ENCODE results near the gene YLPM1. TPM values are rescaled to one million over a fixed set of nuclear protein-coding genes. Genes with fewer than 3 reads are reported as not detected.
A peak's percentile ranks its signal among the peaks of the same experiment; 100 is the strongest.

The YLPM1 gene
- total RNA-seq, 2 experiments from 2014 or later, result 46.5 to 47.0 TPM

DNA sequence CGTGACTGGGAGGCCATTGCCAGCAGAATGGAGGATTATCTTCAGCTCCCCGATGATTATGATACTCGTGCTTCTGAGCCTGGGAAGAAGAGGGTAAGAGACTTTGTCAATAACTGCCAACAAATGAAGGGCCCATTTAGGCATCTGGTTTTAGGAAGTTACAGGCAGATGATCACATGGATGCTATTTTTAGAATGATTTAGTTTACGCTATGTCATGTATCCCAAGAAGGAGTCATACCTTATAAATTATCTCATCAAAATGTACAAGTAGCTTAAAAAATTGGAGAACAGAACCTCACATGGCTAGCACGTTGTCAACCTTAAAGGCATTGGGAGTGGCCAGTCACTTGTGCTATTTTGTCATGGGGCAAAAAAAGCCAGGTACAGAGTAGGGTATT, 66.1 kb downstream of the YLPM1 start:
- CTCF ChIA-PET, result no interaction called here
- Mint-ChIP-seq H3K36me3 (ENCODE audit: low read depth) (peaks cover 21% of the 10 kb centered on the region), H3K9me3 (no peaks in the 10 kb centered on the region), H3K27ac (no peak overlapping the region), H3K4me1 (ENCODE audit: low read depth) (peaks cover 3% of the 10 kb centered on the region), H3K27me3 (ENCODE audit: low read depth) (no peaks in the 10 kb centered on the region), H3K4me3 (no peak overlapping the region)
- DNase-seq, result no peak
- intact Hi-C loops (cut with micrococcal nuclease), result no loop called here

DNA sequence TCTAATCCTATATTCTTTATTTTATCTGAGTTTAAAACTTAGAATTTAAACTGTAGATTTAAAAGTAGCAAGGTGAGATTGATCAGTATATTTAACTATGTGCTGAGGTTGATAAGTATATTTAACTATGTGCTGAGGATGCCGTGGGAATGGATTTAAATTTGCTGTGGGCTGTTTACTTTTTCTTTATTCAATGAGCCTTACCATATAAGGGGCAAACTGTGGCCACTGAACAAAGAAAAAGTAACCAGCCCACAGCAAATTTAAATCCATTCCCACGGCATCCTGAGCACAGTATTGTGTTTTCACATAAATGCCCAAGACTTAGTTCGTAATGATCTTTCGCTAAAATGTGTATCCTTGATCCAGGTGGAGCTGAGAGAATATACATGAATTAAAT, 69.7 kb downstream of the YLPM1 start:
- no peak for DNase-seq

DNA sequence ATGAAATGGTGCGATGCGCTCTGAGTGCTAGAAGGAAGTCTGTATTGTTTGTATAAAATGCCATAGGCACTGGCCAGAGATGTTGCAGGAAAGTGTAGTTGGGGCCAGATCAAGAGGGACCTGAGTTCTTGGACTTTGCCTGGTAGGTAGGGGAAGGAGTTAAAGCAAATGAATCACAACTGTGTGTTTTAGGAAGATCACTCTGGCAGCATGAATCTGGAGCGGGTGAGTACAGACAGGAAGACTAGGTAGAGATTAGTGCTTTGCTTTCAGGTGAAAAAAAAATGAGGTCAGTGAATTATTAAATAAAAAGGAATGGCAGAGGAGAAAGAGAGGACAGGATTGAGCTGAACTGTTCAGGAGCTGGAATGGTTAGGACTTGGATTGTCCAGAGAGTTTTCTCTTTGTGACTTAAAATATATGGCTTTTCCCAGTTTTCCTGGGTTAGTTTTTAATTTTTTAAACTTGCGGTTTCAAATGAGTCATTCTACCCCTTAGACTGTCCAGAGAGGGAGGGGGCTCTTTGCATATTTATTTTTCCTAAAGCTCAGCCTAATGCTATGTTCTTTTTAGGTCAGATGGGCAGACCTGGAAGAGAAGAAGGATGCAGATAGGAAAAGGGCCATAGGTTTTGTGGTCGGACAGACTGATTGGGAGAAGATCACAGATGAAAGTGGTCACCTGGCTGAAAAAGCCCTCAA, 71.7 kb downstream of the YLPM1 start:
- Mint-ChIP-seq H3K4me3 (no peak overlapping the region), H3K27ac (peak overlapping the region; percentile 21), H3K36me3 (ENCODE audit: low read depth) (peaks cover 12% of the 10 kb centered on the region), H3K27me3 (ENCODE audit: low read depth) (no peaks in the 10 kb centered on the region), H3K9me3 (no peaks in the 10 kb centered on the region), H3K4me1 (ENCODE audit: low read depth) (peaks cover 48% of the 10 kb centered on the region)
- CTCF ChIA-PET, result interaction anchor here (0.6 to 1.1 kb wide), 2 partner anchors 12 to 43 kb away, joined by 3 read pairs; no protein-coding TSS in a partner anchor
- no peak for DNase-seq
- intact Hi-C loops (cut with micrococcal nuclease), result loop anchor here (5.0 kb wide), 3 partner anchors 123 to 343 kb away; partner anchors contain the start of genes ACYP1, AREL1, FCF1 and ISCA2

More for the DNA sequence above, 69.7 kb downstream of the YLPM1 start:
- intact Hi-C loops (cut with micrococcal nuclease), result no loop called here
- H3K36me3 Mint-ChIP-seq (ENCODE audit: low read depth), result peaks cover 19% of the 10 kb centered on the region
- CTCF ChIA-PET, result no interaction called here
- H3K4me3 Mint-ChIP-seq, result no peak overlapping the region
- no peaks in the 10 kb centered on the region for H3K9me3 Mint-ChIP-seq
- H3K27ac Mint-ChIP-seq, result no peak overlapping the region
- peaks cover 35% of the 10 kb centered on the region for H3K4me1 Mint-ChIP-seq (ENCODE audit: low read depth)
- no peaks in the 10 kb centered on the region for H3K27me3 Mint-ChIP-seq (ENCODE audit: low read depth)

DNA sequence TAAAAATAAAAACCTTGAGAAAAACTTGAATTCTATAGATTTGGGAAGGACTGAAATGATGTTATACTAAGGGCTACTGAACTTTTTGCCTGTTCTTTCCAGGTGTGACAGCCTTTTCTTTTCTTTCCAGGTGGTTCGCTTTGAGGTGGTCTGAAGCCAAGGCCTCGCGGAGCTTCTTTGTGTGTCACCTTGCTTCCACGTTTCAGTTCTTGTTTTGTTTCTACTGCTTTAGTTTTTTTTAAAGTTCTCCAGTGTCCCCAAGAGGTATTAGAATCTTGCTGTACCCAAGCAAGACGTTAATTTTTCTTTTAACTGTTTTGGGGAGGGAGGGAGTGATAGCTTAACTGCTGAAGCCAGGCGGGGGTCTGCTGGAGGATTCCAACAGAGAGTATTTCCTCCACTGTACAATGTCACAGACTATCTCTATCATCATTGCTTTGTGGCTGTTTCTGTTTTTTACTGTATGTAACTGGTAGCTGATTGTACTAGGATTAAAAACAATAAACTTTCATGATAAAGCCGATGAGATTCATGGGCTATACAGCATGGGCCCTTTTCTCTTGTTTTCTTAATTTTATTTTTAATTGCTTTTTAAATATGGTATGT, 72.6 kb downstream of the YLPM1 start:
- H3K27me3 Mint-ChIP-seq (ENCODE audit: low read depth), result no peaks in the 10 kb centered on the region
- CTCF ChIA-PET, result interaction anchor here (0.6 to 1.7 kb wide), 5 partner anchors 12 to 788 kb away, joined by 3 to 4 read pairs (median 3); no protein-coding TSS in a partner anchor
- intact Hi-C loops (cut with micrococcal nuclease), result loop anchor here (2.0 to 5.0 kb wide), 4 partner anchors 43 to 343 kb away; partner anchors contain the start of genes ACYP1, AREL1, FCF1 and ISCA2
- H3K27ac Mint-ChIP-seq, result peak overlapping the region; percentile 75
- H3K36me3 Mint-ChIP-seq (ENCODE audit: low read depth), result peaks cover 6% of the 10 kb centered on the region
- peak; percentile 46 for DNase-seq
- peaks cover 56% of the 10 kb centered on the region for H3K4me1 Mint-ChIP-seq (ENCODE audit: low read depth)
- no peak overlapping the region for H3K4me3 Mint-ChIP-seq
- no peaks in the 10 kb centered on the region for H3K9me3 Mint-ChIP-seq

DNA sequence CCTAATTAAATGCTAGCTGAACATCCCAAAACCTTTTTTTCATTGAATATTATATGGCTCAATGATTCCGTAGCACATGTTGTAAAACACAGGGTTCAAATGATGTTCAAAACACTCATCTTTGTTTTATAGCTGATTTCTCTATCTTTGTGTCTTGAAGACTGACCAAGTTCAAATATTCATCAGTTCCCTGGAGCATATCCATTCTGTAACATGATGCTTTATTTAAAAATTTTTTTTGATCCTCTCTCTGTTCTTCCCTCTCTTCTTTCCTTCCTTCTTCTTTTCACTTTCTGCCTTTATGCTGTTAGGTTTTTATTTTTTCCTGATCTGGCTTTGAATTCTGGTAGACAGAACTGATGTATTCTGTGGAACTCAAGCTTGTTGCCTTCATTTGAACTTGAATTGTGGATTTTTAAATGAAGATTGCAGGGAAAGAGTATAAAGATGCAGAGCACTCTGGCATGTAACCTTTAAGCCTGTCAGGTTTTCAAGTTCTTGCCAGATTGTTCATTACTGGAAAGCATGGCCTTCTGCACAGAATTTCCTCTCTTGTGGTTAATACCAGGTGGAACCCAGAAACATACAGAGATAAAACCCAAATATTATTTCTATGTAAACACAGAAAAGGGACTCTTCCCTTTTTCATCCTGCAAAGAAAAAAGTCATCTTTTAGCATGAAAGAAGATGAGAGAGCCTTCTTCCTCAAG, 73.3 kb downstream of the YLPM1 start:
- Mint-ChIP-seq H3K4me1 (ENCODE audit: low read depth) (peaks cover 63% of the 10 kb centered on the region), H3K4me3 (no peak overlapping the region), H3K9me3 (no peaks in the 10 kb centered on the region), H3K27me3 (ENCODE audit: low read depth) (no peaks in the 10 kb centered on the region), H3K27ac (peak overlapping the region; percentile 85), H3K36me3 (ENCODE audit: low read depth) (peaks cover 6% of the 10 kb centered on the region)
- CTCF ChIA-PET, result interaction anchor here (0.6 to 1.7 kb wide), 4 partner anchors 13 to 787 kb away, joined by 3 to 4 read pairs (median 4); no protein-coding TSS in a partner anchor
- peak; percentile 51 for DNase-seq
- intact Hi-C loops (cut with micrococcal nuclease), result loop anchor here (2.0 to 5.0 kb wide), 4 partner anchors 44 to 344 kb away; partner anchors contain the start of genes ACYP1, AREL1, FCF1 and ISCA2

DNA sequence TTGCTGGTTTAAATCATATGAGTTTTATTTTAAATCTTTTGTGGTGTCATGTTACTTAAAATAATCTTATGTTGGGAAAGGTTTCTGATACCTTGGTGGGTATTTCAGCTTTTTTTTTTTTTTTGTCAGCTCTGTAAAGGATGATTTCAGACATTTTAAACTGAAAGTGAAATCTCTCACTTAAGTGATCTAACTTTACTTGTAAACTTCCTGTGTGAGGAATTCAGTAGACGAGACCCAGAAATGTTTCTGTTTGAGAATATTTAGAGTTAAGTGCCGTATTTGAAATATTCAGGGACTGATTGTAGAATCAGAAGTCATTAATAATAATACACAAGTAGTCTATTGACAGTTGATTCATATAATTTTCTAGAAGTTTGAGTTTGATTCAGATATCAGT, 75.0 kb downstream of the YLPM1 start:
- CTCF ChIA-PET, result interaction anchor here (1.1 to 2.7 kb wide), 2 partner anchors 15 to 23 kb away, joined by 3 to 12 read pairs; no protein-coding TSS in a partner anchor
- Mint-ChIP-seq H3K4me1 (ENCODE audit: low read depth) (peaks cover 74% of the 10 kb centered on the region), H3K9me3 (no peaks in the 10 kb centered on the region), H3K4me3 (peak overlapping the region; percentile 7), H3K27me3 (ENCODE audit: low read depth) (no peaks in the 10 kb centered on the region), H3K27ac (peak overlapping the region; percentile 76), H3K36me3 (ENCODE audit: low read depth) (peaks cover 6% of the 10 kb centered on the region)
- DNase-seq, result no peak
- intact Hi-C loops (cut with micrococcal nuclease), result loop anchor here (1.0 to 5.0 kb wide), 4 partner anchors 75 to 346 kb away; partner anchors contain the start of genes ACYP1, AREL1, FCF1 and ISCA2

DNA sequence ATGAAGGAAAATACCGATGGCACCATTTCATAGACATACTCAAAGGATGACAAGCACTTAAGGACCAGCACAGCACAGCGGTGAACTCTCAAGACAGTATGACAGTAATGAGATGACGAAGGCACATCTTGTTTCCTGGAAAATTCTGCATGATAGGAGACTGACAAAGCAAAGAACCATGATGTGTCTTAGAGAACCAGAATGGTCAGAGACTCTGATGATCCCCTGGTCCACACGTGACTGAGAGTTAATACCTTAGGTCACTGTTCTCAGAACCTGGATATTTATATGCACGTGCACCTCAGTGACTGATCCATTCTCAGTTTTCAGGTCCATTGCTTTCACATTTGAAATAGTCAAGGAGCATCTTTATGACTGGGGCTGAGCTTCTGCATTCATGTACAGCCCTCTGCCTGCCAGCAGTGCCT, 77.5 kb downstream of the YLPM1 start:
- peaks cover 5% of the 10 kb centered on the region for H3K36me3 Mint-ChIP-seq (ENCODE audit: low read depth)
- H3K9me3 Mint-ChIP-seq, result no peaks in the 10 kb centered on the region
- peak overlapping the region; percentile 54 for H3K27ac Mint-ChIP-seq
- CTCF ChIA-PET, result interaction anchor here (1.0 to 2.0 kb wide), 3 partner anchors 20 to 78 kb away, joined by 3 to 6 read pairs (median 5); partner anchors contain the start of gene YLPM1
- no peak overlapping the region for H3K4me3 Mint-ChIP-seq
- H3K27me3 Mint-ChIP-seq (ENCODE audit: low read depth), result no peaks in the 10 kb centered on the region
- DNase-seq, result no peak
- peaks cover 62% of the 10 kb centered on the region for H3K4me1 Mint-ChIP-seq (ENCODE audit: low read depth)
- intact Hi-C loops (cut with micrococcal nuclease), result loop anchor here (2.0 to 5.0 kb wide), 3 partner anchors 222 to 447 kb away; no protein-coding TSS in a partner anchor

DNA sequence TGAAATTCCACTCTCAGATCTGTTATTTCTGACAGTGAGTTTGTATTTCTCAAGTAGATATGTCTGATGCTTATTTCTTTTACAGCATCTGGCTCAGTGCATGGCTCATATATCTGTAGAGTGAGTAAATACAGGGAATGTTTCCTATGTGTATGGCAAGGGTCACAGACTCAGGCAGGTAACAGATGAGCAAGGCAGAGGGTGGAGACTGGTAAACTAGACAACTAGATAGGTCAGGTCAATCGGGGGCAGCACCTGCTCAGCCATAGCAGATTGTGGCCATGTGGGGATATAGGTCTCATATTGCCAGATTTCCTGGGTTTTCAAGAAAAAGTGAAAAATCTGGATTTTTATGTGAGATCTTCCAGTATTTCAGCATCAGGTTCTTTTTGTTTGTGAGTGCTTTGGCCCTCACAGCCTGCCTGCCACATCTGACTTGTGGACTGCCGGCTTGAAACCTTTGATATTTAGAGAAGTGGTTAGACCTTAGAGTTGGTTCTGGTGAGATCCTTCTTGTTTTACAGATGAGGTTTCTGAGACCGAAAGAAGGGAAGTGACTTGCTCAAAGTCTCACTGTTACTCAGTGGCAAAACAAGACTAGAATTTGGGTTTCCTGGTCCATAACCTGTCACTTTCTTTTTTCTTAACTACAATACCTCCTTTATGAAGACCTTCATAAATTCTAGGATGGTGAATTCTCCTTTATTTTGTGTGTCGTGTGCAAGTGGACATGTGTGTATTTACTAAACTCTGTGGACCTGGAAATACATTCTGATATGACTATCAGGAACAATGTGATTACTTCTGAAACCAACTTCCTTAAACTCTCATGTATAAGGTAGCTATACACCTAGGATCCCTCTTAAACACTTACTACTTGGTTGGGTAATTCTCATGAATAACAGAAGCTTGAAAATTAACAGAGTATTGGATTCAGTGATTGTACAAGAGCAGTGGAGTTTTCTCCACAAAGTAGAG, 78.4 kb downstream of the YLPM1 start:
- CTCF ChIA-PET, result interaction anchor here (1.3 to 2.0 kb wide), 3 partner anchors 10 to 19 kb away, joined by 3 to 6 read pairs (median 3); no protein-coding TSS in a partner anchor
- peaks cover 54% of the 10 kb centered on the region for H3K4me1 Mint-ChIP-seq (ENCODE audit: low read depth)

DNA sequence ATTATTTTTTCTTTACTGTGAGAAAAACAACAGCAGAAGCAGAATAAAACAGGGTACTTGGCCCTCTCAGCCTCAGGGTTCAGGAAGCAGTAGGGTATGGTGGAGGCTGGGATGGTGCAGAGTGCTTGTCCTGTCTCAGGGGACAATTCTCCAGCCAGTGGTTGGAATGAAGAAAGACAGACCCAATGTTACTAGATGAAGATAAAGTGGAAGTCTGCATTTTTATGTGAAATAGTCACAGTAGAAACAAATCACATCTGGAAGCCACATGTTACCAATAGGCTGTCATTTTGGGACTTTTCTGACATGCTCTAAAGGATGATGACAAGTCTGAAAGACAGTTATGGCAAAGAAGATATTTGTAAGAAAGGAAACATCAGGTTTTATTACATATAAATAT, 80.5 kb downstream of the YLPM1 start:
- Mint-ChIP-seq H3K4me3 (no peak overlapping the region), H3K4me1 (ENCODE audit: low read depth) (peaks cover 34% of the 10 kb centered on the region), H3K27ac (no peak overlapping the region), H3K36me3 (ENCODE audit: low read depth) (no peaks in the 10 kb centered on the region), H3K9me3 (no peaks in the 10 kb centered on the region), H3K27me3 (ENCODE audit: low read depth) (no peaks in the 10 kb centered on the region)
- intact Hi-C loops (cut with micrococcal nuclease), result loop anchor here (5.0 kb wide), 1 partner anchor 444 kb away; no protein-coding TSS in a partner anchor
- no peak for DNase-seq
- CTCF ChIA-PET, result interaction anchor here (0.5 to 2.0 kb wide), 2 partner anchors 17 to 411 kb away, joined by 3 to 6 read pairs; no protein-coding TSS in a partner anchor

More for the DNA sequence above, 78.4 kb downstream of the YLPM1 start:
- intact Hi-C loops (cut with micrococcal nuclease), result loop anchor here (2.0 to 5.0 kb wide), 3 partner anchors 223 to 446 kb away; no protein-coding TSS in a partner anchor
- Mint-ChIP-seq H3K9me3 (no peaks in the 10 kb centered on the region), H3K36me3 (ENCODE audit: low read depth) (peaks cover 2% of the 10 kb centered on the region), H3K27me3 (ENCODE audit: low read depth) (no peaks in the 10 kb centered on the region), H3K27ac (peak overlapping the region; percentile 54), H3K4me3 (no peak overlapping the region)
- peak; percentile 46 for DNase-seq

DNA sequence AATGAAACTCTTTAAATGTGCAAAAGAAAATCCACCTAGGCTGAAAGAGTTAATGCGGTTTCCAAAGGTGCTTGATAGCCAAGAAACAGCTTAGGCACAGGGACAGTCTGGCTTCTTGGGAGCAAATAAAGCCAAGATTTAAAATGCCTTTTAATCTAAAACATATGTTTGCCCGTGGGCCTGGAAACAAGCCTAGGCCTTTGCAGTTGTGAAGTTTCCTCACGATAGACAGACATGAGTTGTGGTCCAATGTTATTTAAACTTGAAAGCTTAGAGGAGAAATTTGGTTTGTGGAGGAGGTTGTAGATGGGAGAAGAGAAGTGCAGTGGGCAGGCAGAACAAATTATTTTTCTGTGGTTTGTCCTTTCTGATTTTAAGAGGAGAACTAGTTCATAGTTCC, 83.1 kb downstream of the YLPM1 start:
- CTCF ChIA-PET, result interaction anchor here (0.5 to 1.6 kb wide), 2 partner anchors 12 to 15 kb away, joined by 3 to 14 read pairs; no protein-coding TSS in a partner anchor
- no peak for DNase-seq
- Mint-ChIP-seq H3K27ac (no peak overlapping the region), H3K4me3 (no peak overlapping the region), H3K27me3 (ENCODE audit: low read depth) (no peaks in the 10 kb centered on the region), H3K36me3 (ENCODE audit: low read depth) (no peaks in the 10 kb centered on the region), H3K4me1 (ENCODE audit: low read depth) (peaks cover 18% of the 10 kb centered on the region), H3K9me3 (no peaks in the 10 kb centered on the region)
- intact Hi-C loops (cut with micrococcal nuclease), result no loop called here

Data from activated naive CD4-positive, alpha-beta T cell treated with anti-CD3 and anti-CD28 coated beads for 36 hours (primary cell).